H1 (cell line): ENCODE results near the gene PRSS16. TPM values are rescaled to one million over a fixed set of nuclear protein-coding genes. Genes with fewer than 3 reads are reported as not detected.

ENCODE experiments used
- CTCF ChIA-PET: fragments of 300-600 bp; sonication (Branson Sonifier 250); formaldehyde crosslinking; loops from one replicate; lab custom pipeline; 2021; ENCODE audit not compliant: partially characterized antibody; lab: Charles Lee
- POLR2A ChIA-PET: fragments of 300-600 bp; sonication (Branson Sonifier 250); formaldehyde crosslinking; loops from one replicate; lab custom pipeline; 2021; ENCODE audit warnings: inconsistent platforms; ENCODE audit not compliant: partially characterized antibody; lab: Charles Lee
- DNase-seq, 2 experiments: peaks; one replicate each; pipeline versions ENCODE4 v3.0.0 to v3.0.0-alpha.2; 2010 to 2022; ENCODE audit warnings: low spot score in 2 of 2, low read depth in 1 of 2, mixed read lengths in 1 of 2
- FAIRE-seq: peaks from 2 replicates; lab custom pipeline; 2011; peaks lifted over from hg19 to GRCh38; lab: Jason Lieb, UNC
- H2AFZ ChIP-seq: 2 replicates; pipeline ENCODE4 v1.8.1; 2012; ENCODE audit warnings: low read length, inconsistent platforms
- H2AK5ac ChIP-seq: 2 replicates; pipeline ENCODE4 v1.6.1; 2013; ENCODE audit warnings: low read depth, low read length
- H2BK120ac ChIP-seq: replicated peaks from 2 replicates; pipeline ENCODE3; 2013; ENCODE audit warnings: low read depth, low read length, inconsistent platforms
- H2BK12ac ChIP-seq: 2 replicates; pipeline ENCODE4 v1.6.1; 2013; ENCODE audit warnings: low read depth, low read length
- H2BK15ac ChIP-seq: 2 replicates; pipeline ENCODE4 v1.6.1; 2013; ENCODE audit warnings: low read length
- H2BK20ac ChIP-seq: 2 replicates; pipeline ENCODE4 v1.6.1; 2013; ENCODE audit warnings: low read length
- H2BK5ac ChIP-seq: 2 replicates; pipeline ENCODE4 v1.6.1; 2013; ENCODE audit warnings: low read depth, low read length
- H3K14ac ChIP-seq: 2 replicates; pipeline ENCODE4 v1.6.1; 2013; ENCODE audit warnings: inconsistent platforms; ENCODE audit not compliant: insufficient read length
- H3K18ac ChIP-seq: 2 replicates; pipeline ENCODE4 v1.6.1; 2013; ENCODE audit warnings: low read length; ENCODE audit errors: extremely low read depth
- H3K23ac ChIP-seq: 2 replicates; pipeline ENCODE4 v1.6.1; 2013; ENCODE audit warnings: inconsistent platforms; ENCODE audit not compliant: insufficient read length
- H3K23me2 ChIP-seq: 2 replicates; pipeline ENCODE4 v1.6.1; 2013; ENCODE audit warnings: low read depth, low read length
- H3K27ac ChIP-seq: 2 replicates; pipeline ENCODE4 v1.6.1; 2011; ENCODE audit warnings: low read depth, low read length, inconsistent platforms
- H3K27me3 ChIP-seq, 4 experiments: replicated peaks in 1 of 4; 1 replicate in 1 of 4; 2 replicates in 3 of 4; pipeline versions ENCODE4 v1.6.1 to v1.8.1; 2011 to 2013; ENCODE audit warnings: low read length in 3 of 4, mild to moderate bottlenecking in 3 of 4, inconsistent platforms in 2 of 4, mixed read lengths in 2 of 4, moderate library complexity in 1 of 4; ENCODE audit not compliant: control insufficient read depth in 3 of 4, insufficient read depth in 3 of 4; ENCODE audit errors: extremely low read depth in 1 of 4
- H3K36me3 ChIP-seq, 4 experiments: 2 replicates each; pipeline versions ENCODE4 v1.6.1 to v1.8.1; 2011 to 2013; ENCODE audit warnings: mild to moderate bottlenecking in 4 of 4, low read length in 3 of 4, moderate library complexity in 2 of 4, control low read depth in 1 of 4, inconsistent platforms in 1 of 4; ENCODE audit not compliant: insufficient read depth in 4 of 4, control insufficient read depth in 2 of 4
- H3K4ac ChIP-seq: replicated peaks from 2 replicates; pipeline ENCODE3; 2013; ENCODE audit warnings: low read length, low read depth, mixed read lengths, inconsistent platforms; ENCODE audit not compliant: insufficient read length
- H3K4me1 ChIP-seq, 4 experiments: replicated peaks in 1 of 4; 1 replicate in 1 of 4; 2 replicates in 3 of 4; pipeline versions ENCODE4 v1.6.1 to v1.8.1; 2011 to 2013; ENCODE audit warnings: low read length in 3 of 4, inconsistent platforms in 2 of 4, mixed read lengths in 1 of 4; ENCODE audit not compliant: insufficient read depth in 4 of 4, control insufficient read depth in 3 of 4
- H3K4me2 ChIP-seq, 2 experiments: 2 replicates each; pipeline versions ENCODE4 v1.6.1 to v1.8.1; 2011 to 2013; ENCODE audit warnings: low read depth in 2 of 2, low read length in 2 of 2, control low read depth in 1 of 2, inconsistent platforms in 1 of 2, mild to moderate bottlenecking in 1 of 2; ENCODE audit not compliant: insufficient read depth in 1 of 2
- H3K4me3 ChIP-seq, 4 experiments: fragments of 200-600, 300-600 bp in 1 of 4; sonication (generic), shearing (Covaris generic), sonication (Bioruptor Twin) in 1 of 4; 2 replicates each; pipeline versions ENCODE4 v1.5.1 to v1.8.1; 2011 to 2016; ENCODE audit warnings: low read length in 4 of 4, low read depth in 3 of 4, control low read depth in 2 of 4, inconsistent platforms in 2 of 4, mild to moderate bottlenecking in 2 of 4, mixed read lengths in 1 of 4, moderate library complexity in 1 of 4; ENCODE audit not compliant: insufficient read depth in 2 of 4; ENCODE audit errors: extremely low read depth in 1 of 4
- H3K56ac ChIP-seq: replicated peaks from 2 replicates; pipeline ENCODE3; 2013; ENCODE audit warnings: low read depth, mild to moderate bottlenecking, mixed read lengths, low read length, inconsistent platforms; ENCODE audit not compliant: insufficient read length
- H3K79me1 ChIP-seq: 2 replicates; pipeline ENCODE4 v1.6.1; 2013; ENCODE audit warnings: low read depth, low read length, control low read depth
- H3K79me2 ChIP-seq, 2 experiments: 2 replicates each; pipeline versions ENCODE4 v1.6.1 to v1.8.1; 2012 to 2013; ENCODE audit warnings: low read length in 2 of 2, mild to moderate bottlenecking in 2 of 2, inconsistent platforms in 1 of 2; ENCODE audit not compliant: insufficient read depth in 2 of 2, control insufficient read depth in 1 of 2
- H3K9ac ChIP-seq, 4 experiments: replicated peaks in 1 of 4; 1 replicate in 1 of 4; 2 replicates in 3 of 4; pipeline versions ENCODE4 v1.6.1 to v1.8.1; 2011 to 2013; ENCODE audit warnings: low read depth in 3 of 4, low read length in 3 of 4, control low read depth in 2 of 4, mild to moderate bottlenecking in 2 of 4, moderate library complexity in 2 of 4, inconsistent platforms in 1 of 4; ENCODE audit errors: extremely low read depth in 1 of 4
- H3K9me3 ChIP-seq, 2 experiments: 2 replicates each; pipeline versions ENCODE4 v1.6.1 to v1.8.1; 2012 to 2013; ENCODE audit warnings: mild to moderate bottlenecking in 2 of 2, moderate library complexity in 2 of 2, control low read depth in 1 of 2, inconsistent platforms in 1 of 2, low read depth in 1 of 2, low read length in 1 of 2, mixed read lengths in 1 of 2; ENCODE audit not compliant: insufficient read depth in 2 of 2
- H4K20me1 ChIP-seq, 2 experiments: replicated peaks in 1 of 2; 2 replicates each; pipeline versions ENCODE3 to v1.8.1; 2011 to 2013; ENCODE audit warnings: inconsistent platforms in 2 of 2, low read length in 2 of 2, mild to moderate bottlenecking in 1 of 2; ENCODE audit not compliant: insufficient read depth in 2 of 2, control insufficient read depth in 1 of 2
- H4K5ac ChIP-seq: 2 replicates; pipeline ENCODE4 v1.6.1; 2013; ENCODE audit warnings: low read length, low read depth, mixed read lengths, inconsistent platforms; ENCODE audit not compliant: insufficient read length
- H4K8ac ChIP-seq: 2 replicates; pipeline ENCODE4 v1.8.0; 2013; ENCODE audit warnings: mild to moderate bottlenecking, moderate library complexity, low read length, inconsistent platforms; ENCODE audit not compliant: insufficient read depth; ENCODE audit errors: extremely low read depth
- H4K91ac ChIP-seq: replicated peaks from 2 replicates; pipeline ENCODE3; 2013; ENCODE audit warnings: low read length, mixed read lengths, inconsistent platforms; ENCODE audit not compliant: insufficient read length
- BACH1 ChIP-seq: IDR thresholded peaks from 2 replicates; pipeline ENCODE4 v1.6.1; 2012; ENCODE audit warnings: low read length, improper control_type of control experiment
- BRCA1 ChIP-seq: IDR thresholded peaks from 2 replicates; pipeline ENCODE4 v1.6.1; 2012; ENCODE audit warnings: low read depth, low read length, improper control_type of control experiment
- CBX5 ChIP-seq: fragments of 300-800, 300-1000 bp; sonication (generic); IDR thresholded peaks from 2 replicates; pipeline ENCODE4 v1.7.1; 2016; ENCODE audit warnings: antibody characterized with exemption, low read length, low read depth
- CREB1 ChIP-seq: IDR thresholded peaks from 2 replicates; pipeline ENCODE4 v1.6.1; 2012; ENCODE audit warnings: inconsistent platforms
- E2F6 ChIP-seq: IDR thresholded peaks from 2 replicates; pipeline ENCODE4 v1.6.1; 2012; ENCODE audit warnings: inconsistent platforms
- FOSL1 ChIP-seq: IDR thresholded peaks from 2 replicates; pipeline ENCODE4 v1.6.1; 2011; ENCODE audit warnings: mild to moderate bottlenecking, low read depth, low read length, moderate library complexity; ENCODE audit not compliant: insufficient read depth
- GABPA ChIP-seq: IDR thresholded peaks from 2 replicates; pipeline ENCODE4 v1.6.1; 2011; ENCODE audit warnings: mild to moderate bottlenecking, low read length, moderate library complexity, borderline replicate concordance; ENCODE audit not compliant: insufficient read depth
- KDM5A ChIP-seq: fragments of 200-600 bp; IDR thresholded peaks from 2 replicates; pipeline ENCODE4 v1.7.1; 2012; ENCODE audit warnings: mild to moderate bottlenecking, low read length, inconsistent platforms, mixed read lengths
- RNF2 ChIP-seq: fragments of 200-900, 300-1000 bp; sonication (generic); IDR thresholded peaks from 2 replicates; pipeline ENCODE4 v1.7.1; 2016; ENCODE audit warnings: borderline replicate concordance, low read depth, mild to moderate bottlenecking, antibody characterized with exemption, low read length; ENCODE audit not compliant: poor library complexity, severe bottlenecking; ENCODE audit errors: missing control alignments
- SIX5 ChIP-seq: IDR thresholded peaks from 2 replicates; pipeline ENCODE4 v1.6.1; 2011; ENCODE audit warnings: mild to moderate bottlenecking, low read depth, low read length
- SUZ12 ChIP-seq: fragments of 200-600 bp; sonication (generic); IDR thresholded peaks from 2 replicates; pipeline ENCODE4 v1.6.1; 2012; ENCODE audit warnings: mild to moderate bottlenecking, inconsistent platforms, low read length, moderate library complexity, mixed read lengths
- TCF12 ChIP-seq: IDR thresholded peaks from 2 replicates; pipeline ENCODE4 v1.6.1; 2011; ENCODE audit warnings: low read depth, mild to moderate bottlenecking, low read length
- YY1 ChIP-seq: IDR thresholded peaks from 2 replicates; pipeline ENCODE4 v1.6.1; 2011; ENCODE audit warnings: low read depth, mild to moderate bottlenecking, low read length
- ZNF274 ChIP-seq: IDR thresholded peaks from 2 replicates; pipeline ENCODE4 v1.7.0; 2012; ENCODE audit warnings: low read length, borderline replicate concordance; ENCODE audit errors: extremely low read depth
- WGBS, 2 experiments: shearing (Covaris generic) in 1 of 2; methylation state at CpG; one replicate each; pipeline versions ENCODE4 v1.1.6 to v1.1.7; 2013 to 2015; ENCODE audit warnings: low lambda C conversion rate in 2 of 2, mixed read lengths in 2 of 2, inconsistent platforms in 1 of 2, low coverage in 1 of 2, missing lambda C conversion rate in 1 of 2; ENCODE audit not compliant: insufficient replicate concordance in 2 of 2, insufficient coverage in 1 of 2, insufficient read length in 1 of 2; ENCODE audit errors: extremely low coverage in 1 of 2, missing lambda C conversion rate in 1 of 2; 5-methylcytosine and 5-hydroxymethylcytosine counted together
- polyA plus RNA-seq, 7 experiments: library from polyadenylated mRNA; depleted of rRNA in 3 of 7; stranded (reverse) in 5 of 7; unstranded in 2 of 7; fragments of >200 nt in 5 of 7; fragments of 200-250 nt in 2 of 7; gene quantifications; 1 replicate in 5 of 7; 2 replicates in 1 of 7; 4 replicates in 1 of 7; pipeline versions ENCODE4 v1.2.1 to v1.2.3, GENCODE V29; 2011 to 2013; ENCODE audit warnings: missing spikeins in 2 of 7, mixed read lengths in 2 of 7
- total RNA-seq: library from RNA; stranded (reverse); fragmentation: NEBNext Ultra II Directional; extraction: Animal tissue kit (Norgen Biotek cat#: 25700); gene quantifications from 2 replicates; pipeline ENCODE4 v1.2.1, GENCODE V29; 2021

PRSS16 gene
- total and polyA plus RNA-seq, 2 of the 8 experiments (the other 6 are each of a cell fraction or from before 2014, with no cell fraction given): 20.2 to 38.9 TPM

- no peaks in the 10 kb centered on the region for H3K27me3 ChIP-seq
- 72% methylated on average over 5 of the region's 5 CpGs; no CpG with 5 or more reads in 1 of the 2 experiments for WGBS, 2 experiments
- H3K79me2 ChIP-seq: no peaks in the 10 kb centered on the region
- H3K56ac ChIP-seq: no peak overlapping the region
- no peak overlapping the region for H2BK20ac ChIP-seq
- H3K27ac ChIP-seq: no peak overlapping the region
- peaks cover 0 to 4% (median 0%) of the 10 kb centered on the region in 4 experiments; a peak in 1 of 7 replicates for H3K4me1 ChIP-seq
- no peak overlapping the region for H3K9ac ChIP-seq
- no peak overlapping the region for H2BK12ac ChIP-seq
- no peaks in the 10 kb centered on the region for H3K79me1 ChIP-seq
- no peak overlapping the region for H2BK120ac ChIP-seq
- no peak overlapping the region for H3K14ac ChIP-seq
- H2BK15ac ChIP-seq: no peak overlapping the region
- ChIA-PET POLR2A (interaction anchor here (1.0 kb wide), 1 partner anchor 12 kb away, joined by 3 read pairs; no protein-coding TSS in a partner anchor), CTCF (no interaction called here)
- no peak overlapping the region for H2BK5ac ChIP-seq
- H3K4me3 ChIP-seq: peak overlapping the region; percentile 51 to 65 (median 59); a peak in 7 of 8 replicates
- DNase-seq (no peak), FAIRE-seq (no peak)
- no peak overlapping the region for H2AK5ac ChIP-seq
- H3K4ac ChIP-seq: no peak overlapping the region
- no peaks in the 10 kb centered on the region for H4K20me1 ChIP-seq
- H3K36me3 ChIP-seq: no peaks in the 10 kb centered on the region
- H4K8ac ChIP-seq: no peak overlapping the region
- H3K9me3 ChIP-seq: no peaks in the 10 kb centered on the region
- H4K91ac ChIP-seq: no peak overlapping the region
- H2AFZ ChIP-seq: peak overlapping the region; percentile 90
- no peak overlapping the region for H4K5ac ChIP-seq
- no peak overlapping the region for H3K18ac ChIP-seq
- H3K23ac ChIP-seq: no peak overlapping the region
- H3K23me2 ChIP-seq: no peaks in the 10 kb centered on the region
- peak overlapping the region; percentile 55 to 67; a peak in 3 of 4 replicates for H3K4me2 ChIP-seq
- TF ChIP-seq ZNF274 (no peak), KDM5A (no peak), E2F6 (no peak), FOSL1 (no peak), SIX5 (no peak), CBX5 (no peak), RNF2 (no peak), CREB1 (no peak), BACH1 (no peak), BRCA1 (no peak), TCF12 (no peak), YY1 (no peak), GABPA (no peak), SUZ12 (no peak)
These were observed 18.5 kb upstream of the PRSS16 start for GRCh38 chr6:27228963-27229477.
